Measurements from ENCODE around the gene IL16.

Gene IL16

GRCh38 chr15:81221449-81221848 lies 24.8 kb downstream of the IL16 start:
- Histone ChIP-seq H3K79me2 (ENCODE audit: low read length) (no peaks in the 10 kb centered on the region), H4K20me1 (ENCODE audit: insufficient read depth, low read length) (no peaks in the 10 kb centered on the region), H3K4me2 (ENCODE audit: low read depth, low read length) (no peak overlapping the region)

GRCh38 chr15:81222007-81222406 lies 25.3 kb downstream of the IL16 start:
- Histone ChIP-seq H3K79me2 (ENCODE audit: low read length) (no peaks in the 10 kb centered on the region), H3K36me3 (replicated peaks; ENCODE audit: insufficient read depth, low read length) (no peaks in the 10 kb centered on the region), H4K20me1 (ENCODE audit: insufficient read depth, low read length) (no peaks in the 10 kb centered on the region), H3K9me2 (replicated peaks; ENCODE audit: insufficient read depth, low read length) (no peaks in the 10 kb centered on the region), H3K9me3 (replicated peaks; ENCODE audit: insufficient read depth, low read length) (no peaks in the 10 kb centered on the region), H3K4me3 (ENCODE audit: low read length) (no peak overlapping the region), H3F3A (ENCODE audit: insufficient read depth, low read length) (no peaks in the 10 kb centered on the region), H3K9ac (ENCODE audit: low read length) (no peak overlapping the region), H3K4me1 (ENCODE audit: low read length) (no peaks in the 10 kb centered on the region), H3K27me3 (replicated peaks; ENCODE audit: insufficient read depth, low read length) (no peaks in the 10 kb centered on the region), H2AFZ (ENCODE audit: low read length) (no peak overlapping the region), H3K4me2 (ENCODE audit: low read depth, low read length) (no peak overlapping the region), H3K27ac (ENCODE audit: low read length) (no peak overlapping the region)
- no peak for DNase-seq
- TF ChIP-seq EZH2 (optimal IDR thresholded peaks at IDR 0.05; ENCODE audit: low read depth, low read length) (no peak), EZH2phosphoT487 (IDR thresholded peaks at IDR 0.05; ENCODE audit: low read length) (no peak), CTCF (IDR thresholded peaks at IDR 0.05; ENCODE audit: low read length) (no peak)

More at GRCh38 chr15:81221449-81221848, 24.8 kb downstream of the IL16 start:
- no peak overlapping the region for H3K9ac ChIP-seq (ENCODE audit: low read length)
- H2AFZ ChIP-seq (ENCODE audit: low read length) = no peak overlapping the region
- H3K9me2 ChIP-seq (replicated peaks; ENCODE audit: insufficient read depth, low read length) = no peaks in the 10 kb centered on the region
- H3K27ac ChIP-seq (ENCODE audit: low read length) = no peak overlapping the region
- TF ChIP-seq CTCF (IDR thresholded peaks at IDR 0.05; ENCODE audit: low read length) (no peak), EZH2 (optimal IDR thresholded peaks at IDR 0.05; ENCODE audit: low read depth, low read length) (no peak), EZH2phosphoT487 (IDR thresholded peaks at IDR 0.05; ENCODE audit: low read length) (no peak)
- H3K9me3 ChIP-seq (replicated peaks; ENCODE audit: insufficient read depth, low read length) = no peaks in the 10 kb centered on the region
- no peak overlapping the region for H3K4me3 ChIP-seq (ENCODE audit: low read length)
- H3K27me3 ChIP-seq (replicated peaks; ENCODE audit: insufficient read depth, low read length) = no peaks in the 10 kb centered on the region
- no peaks in the 10 kb centered on the region for H3K36me3 ChIP-seq (replicated peaks; ENCODE audit: insufficient read depth, low read length)
- no peaks in the 10 kb centered on the region for H3K4me1 ChIP-seq (ENCODE audit: low read length)
- no peaks in the 10 kb centered on the region for H3F3A ChIP-seq (ENCODE audit: insufficient read depth, low read length)
- DNase-seq = no peak

- Histone ChIP-seq H4K20me1 (ENCODE audit: insufficient read depth, low read length) (no peaks in the 10 kb centered on the region), H3K27ac (ENCODE audit: low read length) (no peak overlapping the region), H3K9me3 (replicated peaks; ENCODE audit: insufficient read depth, low read length) (no peaks in the 10 kb centered on the region), H3K36me3 (replicated peaks; ENCODE audit: insufficient read depth, low read length) (no peaks in the 10 kb centered on the region), H3K4me2 (ENCODE audit: low read depth, low read length) (no peak overlapping the region), H2AFZ (ENCODE audit: low read length) (no peak overlapping the region), H3K27me3 (replicated peaks; ENCODE audit: insufficient read depth, low read length) (no peaks in the 10 kb centered on the region), H3K4me1 (ENCODE audit: low read length) (peaks cover 9% of the 10 kb centered on the region), H3K79me2 (ENCODE audit: low read length) (no peaks in the 10 kb centered on the region), H3K9ac (ENCODE audit: low read length) (no peak overlapping the region), H3K9me2 (replicated peaks; ENCODE audit: insufficient read depth, low read length) (no peaks in the 10 kb centered on the region), H3K4me3 (ENCODE audit: low read length) (no peak overlapping the region), H3F3A (ENCODE audit: insufficient read depth, low read length) (no peaks in the 10 kb centered on the region)
- TF ChIP-seq EZH2phosphoT487 (IDR thresholded peaks at IDR 0.05; ENCODE audit: low read length) (no peak), CTCF (IDR thresholded peaks at IDR 0.05; ENCODE audit: low read length) (no peak), EZH2 (optimal IDR thresholded peaks at IDR 0.05; ENCODE audit: low read depth, low read length) (no peak)
- DNase-seq = no peak
Observed at GRCh38 chr15:81223346-81223971, 26.8 kb downstream of the IL16 start.
